ENCODE measurements around the gene SP9. TPM values are rescaled to one million over a fixed set of nuclear protein-coding genes. Genes with fewer than 3 reads are reported as not detected.

SP9 gene
- total RNA-seq, 4 donors from 2014 or later = not detected

- Histone ChIP-seq H3K4me3 (peak overlapping the region in 1 of 2 donors; percentile 46), H3K9me3 (no peaks in the 10 kb centered on the region), H3K27me3 (peaks cover 94% of the 10 kb centered on the region), H3K4me1 (peaks cover 0 to 31% (median 24%) of the 10 kb centered on the region in 3 donors), H3K27ac (no peak overlapping the region), H3K36me3 (no peaks in the 10 kb centered on the region)
- ATAC-seq = peak; percentile 19
- WGBS, 2 donors (ENCODE audit: low coverage in 1 of 2) = 0% methylated on average over 4 to 12 of the region's 63 CpGs
- no peak for TF ChIP-seq CTCF (IDR thresholded peaks at IDR 0.05)
- TF ChIP-seq POLR2AphosphoS5 (IDR thresholded peaks at IDR 0.05) = no peak
- no peak for TF ChIP-seq POLR2A (IDR thresholded peaks at IDR 0.05)
- no peak for TF ChIP-seq EP300 (IDR thresholded peaks at IDR 0.05)
Measured at GRCh38 chr2:174326161-174327020, 8.4 kb upstream of the SP9 start.

- TF ChIP-seq POLR2AphosphoS5 (IDR thresholded peaks at IDR 0.05) (no peak), EP300 (IDR thresholded peaks at IDR 0.05) (no peak), CTCF (IDR thresholded peaks at IDR 0.05) (no peak), POLR2A (IDR thresholded peaks at IDR 0.05) (no peak)
- Histone ChIP-seq H3K9me3 (no peaks in the 10 kb centered on the region), H3K27me3 (peaks cover 94% of the 10 kb centered on the region), H3K36me3 (no peaks in the 10 kb centered on the region), H3K4me3 (peak overlapping the region in 1 of 2 donors; percentile 46), H3K27ac (no peak overlapping the region), H3K4me1 (peaks cover 0 to 31% (median 24%) of the 10 kb centered on the region in 3 donors)
- ATAC-seq = peak; percentile 20
- 2 to 18% methylated on average over 9 to 13 of the region's 41 CpGs for WGBS, 2 donors (ENCODE audit: low coverage in 1 of 2)
Measured at GRCh38 chr2:174327021-174327840, 7.5 kb upstream of the SP9 start.

GRCh38 chr2:174327841-174328113 is 7.0 kb upstream of the SP9 start:
- H3K36me3 ChIP-seq = no peaks in the 10 kb centered on the region
- H3K9me3 ChIP-seq = no peaks in the 10 kb centered on the region
- no peak for ATAC-seq
- H3K4me3 ChIP-seq = no peak overlapping the region
- no peak overlapping the region for H3K27ac ChIP-seq
- H3K4me1 ChIP-seq = peaks cover 0 to 34% (median 24%) of the 10 kb centered on the region in 3 donors
- TF ChIP-seq EP300 (IDR thresholded peaks at IDR 0.05) = no peak
- no peak for TF ChIP-seq POLR2A (IDR thresholded peaks at IDR 0.05)
- no peak for TF ChIP-seq POLR2AphosphoS5 (IDR thresholded peaks at IDR 0.05)
- no peak for TF ChIP-seq CTCF (IDR thresholded peaks at IDR 0.05)
- 17 to 33% methylated on average over 3 to 4 of the region's 6 CpGs for WGBS, 2 donors (ENCODE audit: low coverage in 1 of 2)
- H3K27me3 ChIP-seq = peaks cover 98% of the 10 kb centered on the region

GRCh38 chr2:174328114-174328960 is 6.4 kb upstream of the SP9 start:
- TF ChIP-seq POLR2AphosphoS5 (IDR thresholded peaks at IDR 0.05) = no peak
- no peak for TF ChIP-seq CTCF (IDR thresholded peaks at IDR 0.05)
- TF ChIP-seq POLR2A (IDR thresholded peaks at IDR 0.05) = no peak
- no peak for TF ChIP-seq EP300 (IDR thresholded peaks at IDR 0.05)
- H3K27ac ChIP-seq = no peak overlapping the region
- H3K4me1 ChIP-seq = peaks cover 0 to 39% (median 24%) of the 10 kb centered on the region in 3 donors
- H3K36me3 ChIP-seq = no peaks in the 10 kb centered on the region
- whole genome bisulfite sequencing, 2 donors (ENCODE audit: low coverage in 1 of 2) = 0 to 3% methylated on average over 7 to 11 of the region's 44 CpGs
- no peaks in the 10 kb centered on the region for H3K9me3 ChIP-seq
- peaks cover 99% of the 10 kb centered on the region for H3K27me3 ChIP-seq
- no peak overlapping the region for H3K4me3 ChIP-seq
- ATAC-seq = no peak

Measured in gastroesophageal sphincter (tissue), 4 donors.